DND-41 (cell line): ENCODE data around the gene IL17REL.
A peak's percentile ranks its signal among the peaks of the same experiment; 100 is the strongest.

Experiments
- EZH2 ChIP-seq: IDR thresholded peaks from 3 replicates; pipeline ENCODE4 v1.6.1; 2012; ENCODE audit warnings: borderline replicate concordance, low read depth, mild to moderate bottlenecking, moderate library complexity, low read length, inconsistent platforms; ENCODE audit not compliant: severe bottlenecking
- TF ChIP-seq, protein P1 (sequence below): IDR thresholded peaks from 2 replicates; pipeline ENCODE4 v1.5.1; 2012; ENCODE audit warnings: borderline replicate concordance, low read length, moderate library complexity, mild to moderate bottlenecking; ENCODE audit not compliant: poor library complexity, severe bottlenecking; ENCODE audit errors: extremely low read depth

GRCh38 chr22:49970528-49971231 lies 41.9 kb downstream of the IL17REL start:
- TF ChIP-seq, protein P1, sequence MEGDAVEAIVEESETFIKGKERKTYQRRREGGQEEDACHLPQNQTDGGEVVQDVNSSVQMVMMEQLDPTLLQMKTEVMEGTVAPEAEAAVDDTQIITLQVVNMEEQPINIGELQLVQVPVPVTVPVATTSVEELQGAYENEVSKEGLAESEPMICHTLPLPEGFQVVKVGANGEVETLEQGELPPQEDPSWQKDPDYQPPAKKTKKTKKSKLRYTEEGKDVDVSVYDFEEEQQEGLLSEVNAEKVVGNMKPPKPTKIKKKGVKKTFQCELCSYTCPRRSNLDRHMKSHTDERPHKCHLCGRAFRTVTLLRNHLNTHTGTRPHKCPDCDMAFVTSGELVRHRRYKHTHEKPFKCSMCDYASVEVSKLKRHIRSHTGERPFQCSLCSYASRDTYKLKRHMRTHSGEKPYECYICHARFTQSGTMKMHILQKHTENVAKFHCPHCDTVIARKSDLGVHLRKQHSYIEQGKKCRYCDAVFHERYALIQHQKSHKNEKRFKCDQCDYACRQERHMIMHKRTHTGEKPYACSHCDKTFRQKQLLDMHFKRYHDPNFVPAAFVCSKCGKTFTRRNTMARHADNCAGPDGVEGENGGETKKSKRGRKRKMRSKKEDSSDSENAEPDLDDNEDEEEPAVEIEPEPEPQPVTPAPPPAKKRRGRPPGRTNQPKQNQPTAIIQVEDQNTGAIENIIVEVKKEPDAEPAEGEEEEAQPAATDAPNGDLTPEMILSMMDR: peak; percentile 31
- no peak for TF ChIP-seq EZH2
